Activated B cell treated with CpG ODN at 0.5 μM for 24 hours (primary cell): ENCODE measurements around the gene RGS1. TPM values are rescaled to one million over a fixed set of nuclear protein-coding genes. Genes with fewer than 3 reads are reported as not detected.

Experiments
- ATAC-seq: fragments of 200-7000 bp; cut with Tn5 transposase; one replicate; pipeline ENCODE4 v1.10.0; 2021; ENCODE audit warnings: low read depth, mild to moderate bottlenecking, moderate library complexity
- CTCF ChIA-PET: fragments of 350-600 bp; sonication (Branson Sonifier 250); formaldehyde crosslinking; loops from one replicate; lab custom pipeline; 2021; ENCODE audit warnings: antibody characterized with exemption; lab: Charles Lee
- POLR2A ChIA-PET: fragments of 350-600 bp; sonication (Branson Sonifier 250); formaldehyde crosslinking; loops from one replicate; lab custom pipeline; 2021; ENCODE audit warnings: antibody characterized with exemption; lab: Charles Lee
- DNase-seq: peaks from one replicate; pipeline ENCODE4 v3.0.0; 2022
- H3K27ac Mint-ChIP-seq: one replicate; pipeline ENCODE4 v1.8.0; 2020; ENCODE audit warnings: mixed read lengths
- H3K27me3 Mint-ChIP-seq: one replicate; pipeline ENCODE4 v1.8.0; 2021; ENCODE audit warnings: mixed read lengths
- H3K36me3 Mint-ChIP-seq: one replicate; pipeline ENCODE4 v1.8.0; 2021; ENCODE audit warnings: low read depth, mixed read lengths
- H3K4me1 Mint-ChIP-seq: one replicate; pipeline ENCODE4 v1.8.0; 2021; ENCODE audit warnings: mixed read lengths
- H3K4me3 Mint-ChIP-seq: one replicate; pipeline ENCODE4 v1.8.0; 2020; ENCODE audit warnings: mild to moderate bottlenecking, mixed read lengths
- H3K9me3 Mint-ChIP-seq: one replicate; pipeline ENCODE4 v1.8.0; 2020; ENCODE audit warnings: mixed read lengths
- intact Hi-C: fragments of 100-400 bp; cut with micrococcal nuclease; formaldehyde crosslinking; loops from one replicate; pipeline ENCODE4 v1.15.1; 2024
- total RNA-seq: library from RNA; stranded (reverse); gene quantifications from 2 replicates; pipeline ENCODE4 v1.2.3, GENCODE V29; 2022
- TF ChIP-seq, protein P1 (sequence below): fragments of 200-600 bp; IDR thresholded peaks from one replicate; pipeline ENCODE4 v1.8.0; 2022; ENCODE audit warnings: antibody characterized with exemption, mild to moderate bottlenecking

Gene RGS1
- total RNA-seq, 1 donor from 2014 or later, result 56.8 TPM

GRCh38 chr1:192559115-192560006, 16.2 kb upstream of the RGS1 start:
- peaks cover 23% of the 10 kb centered on the region for H3K4me1 Mint-ChIP-seq
- peak overlapping the region; percentile 33 for H3K27ac Mint-ChIP-seq
- CTCF ChIA-PET, result no interaction called here
- no peak for ATAC-seq
- H3K9me3 Mint-ChIP-seq, result no peaks in the 10 kb centered on the region
- TF ChIP-seq, protein P1, sequence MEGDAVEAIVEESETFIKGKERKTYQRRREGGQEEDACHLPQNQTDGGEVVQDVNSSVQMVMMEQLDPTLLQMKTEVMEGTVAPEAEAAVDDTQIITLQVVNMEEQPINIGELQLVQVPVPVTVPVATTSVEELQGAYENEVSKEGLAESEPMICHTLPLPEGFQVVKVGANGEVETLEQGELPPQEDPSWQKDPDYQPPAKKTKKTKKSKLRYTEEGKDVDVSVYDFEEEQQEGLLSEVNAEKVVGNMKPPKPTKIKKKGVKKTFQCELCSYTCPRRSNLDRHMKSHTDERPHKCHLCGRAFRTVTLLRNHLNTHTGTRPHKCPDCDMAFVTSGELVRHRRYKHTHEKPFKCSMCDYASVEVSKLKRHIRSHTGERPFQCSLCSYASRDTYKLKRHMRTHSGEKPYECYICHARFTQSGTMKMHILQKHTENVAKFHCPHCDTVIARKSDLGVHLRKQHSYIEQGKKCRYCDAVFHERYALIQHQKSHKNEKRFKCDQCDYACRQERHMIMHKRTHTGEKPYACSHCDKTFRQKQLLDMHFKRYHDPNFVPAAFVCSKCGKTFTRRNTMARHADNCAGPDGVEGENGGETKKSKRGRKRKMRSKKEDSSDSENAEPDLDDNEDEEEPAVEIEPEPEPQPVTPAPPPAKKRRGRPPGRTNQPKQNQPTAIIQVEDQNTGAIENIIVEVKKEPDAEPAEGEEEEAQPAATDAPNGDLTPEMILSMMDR, result no peak
- intact Hi-C loops, result no loop called here
- POLR2A ChIA-PET, result interaction anchor here (0.9 to 1.6 kb wide), 2 partner anchors 14 to 15 kb away, joined by 4 to 6 read pairs; no protein-coding TSS in a partner anchor
- no peaks in the 10 kb centered on the region for H3K36me3 Mint-ChIP-seq
- H3K27me3 Mint-ChIP-seq, result no peaks in the 10 kb centered on the region
- DNase-seq, result no peak
- no peak overlapping the region for H3K4me3 Mint-ChIP-seq

DNA sequence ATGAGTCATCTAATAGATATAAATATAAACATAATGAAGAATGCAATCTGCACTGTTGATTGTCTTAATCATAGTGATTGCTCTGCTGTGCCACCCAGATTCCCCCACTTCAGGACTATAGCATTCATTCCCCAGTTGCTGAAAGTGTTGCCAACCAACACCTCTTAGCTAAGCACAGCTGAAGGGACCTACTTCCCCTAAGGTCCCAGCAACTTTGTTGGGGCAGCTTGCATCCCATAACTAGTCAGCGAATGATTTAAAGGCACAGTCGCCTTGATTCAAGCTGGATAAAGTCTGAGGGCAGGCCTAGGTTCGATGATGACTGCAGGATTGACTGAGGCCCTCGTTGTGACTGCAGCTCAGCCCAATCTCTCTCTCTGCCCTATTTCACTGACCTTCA, 14.3 kb upstream of the RGS1 start:
- DNase-seq (no peak), ATAC-seq (no peak)
- no peak overlapping the region for H3K27ac Mint-ChIP-seq
- H3K4me3 Mint-ChIP-seq, result no peak overlapping the region
- no peaks in the 10 kb centered on the region for H3K36me3 Mint-ChIP-seq
- POLR2A ChIA-PET, result interaction anchor here (0.6 kb wide), 1 partner anchor 81 kb away, joined by 8 read pairs; no protein-coding TSS in a partner anchor
- TF ChIP-seq, protein P1, result no peak
- H3K27me3 Mint-ChIP-seq, result no peaks in the 10 kb centered on the region
- intact Hi-C loops, result no loop called here
- no peaks in the 10 kb centered on the region for H3K9me3 Mint-ChIP-seq
- H3K4me1 Mint-ChIP-seq, result peaks cover 14% of the 10 kb centered on the region
- CTCF ChIA-PET, result no interaction called here

DNA sequence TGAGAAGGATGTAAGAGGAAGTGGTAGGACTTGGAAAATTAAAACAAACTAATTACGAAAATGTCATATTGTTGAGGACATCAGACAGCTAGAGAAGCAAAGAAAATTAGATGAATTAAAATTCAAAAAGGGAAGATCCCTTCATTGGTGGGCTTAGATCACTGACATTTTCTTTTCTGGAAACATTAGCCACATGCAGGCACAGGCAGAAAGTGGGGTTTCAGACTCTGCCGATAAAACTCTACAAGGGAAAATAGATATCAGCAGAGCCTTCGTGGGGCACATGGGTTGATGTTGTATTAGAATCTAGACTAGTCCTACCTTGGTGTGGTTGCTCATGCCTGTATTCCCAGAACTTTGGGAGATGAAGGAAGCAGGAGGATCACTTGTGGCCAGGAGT, 12.4 kb upstream of the RGS1 start:
- Mint-ChIP-seq H3K9me3 (no peaks in the 10 kb centered on the region), H3K27ac (no peak overlapping the region), H3K4me1 (peaks cover 14% of the 10 kb centered on the region), H3K36me3 (no peaks in the 10 kb centered on the region), H3K4me3 (no peak overlapping the region), H3K27me3 (no peaks in the 10 kb centered on the region)
- ATAC-seq (no peak), DNase-seq (no peak)
- CTCF ChIA-PET, result no interaction called here
- POLR2A ChIA-PET, result interaction anchor here (1.1 kb wide), 1 partner anchor 10 kb away, joined by 3 read pairs; no protein-coding TSS in a partner anchor
- TF ChIP-seq, protein P1, result no peak
- intact Hi-C loops, result no loop called here

GRCh38 chr1:192564099-192564498, 11.5 kb upstream of the RGS1 start:
- H3K27ac Mint-ChIP-seq, result no peak overlapping the region
- CTCF ChIA-PET, result no interaction called here
- H3K27me3 Mint-ChIP-seq, result no peaks in the 10 kb centered on the region
- TF ChIP-seq, protein P1, result no peak
- POLR2A ChIA-PET, result interaction anchor here (1.1 kb wide), 1 partner anchor 11 kb away, joined by 3 read pairs; no protein-coding TSS in a partner anchor
- DNase-seq (no peak), ATAC-seq (no peak)
- intact Hi-C loops, result no loop called here
- no peaks in the 10 kb centered on the region for H3K36me3 Mint-ChIP-seq
- no peak overlapping the region for H3K4me3 Mint-ChIP-seq
- H3K4me1 Mint-ChIP-seq, result peaks cover 13% of the 10 kb centered on the region
- H3K9me3 Mint-ChIP-seq, result no peaks in the 10 kb centered on the region

- DNase-seq (no peak), ATAC-seq (no peak)
- no peak overlapping the region for H3K27ac Mint-ChIP-seq
- TF ChIP-seq, protein P1, result no peak
- POLR2A ChIA-PET, result no interaction called here
- H3K4me1 Mint-ChIP-seq, result peaks cover 3% of the 10 kb centered on the region
- H3K4me3 Mint-ChIP-seq, result no peak overlapping the region
- H3K27me3 Mint-ChIP-seq, result no peaks in the 10 kb centered on the region
- peaks cover 8% of the 10 kb centered on the region for H3K9me3 Mint-ChIP-seq
- CTCF ChIA-PET, result no interaction called here
- intact Hi-C loops, result no loop called here
- H3K36me3 Mint-ChIP-seq, result no peaks in the 10 kb centered on the region
Measured at GRCh38 chr1:192565946-192566345, 9.6 kb upstream of the RGS1 start.
